Measurements from ENCODE around the gene SAFB2.

DNA sequence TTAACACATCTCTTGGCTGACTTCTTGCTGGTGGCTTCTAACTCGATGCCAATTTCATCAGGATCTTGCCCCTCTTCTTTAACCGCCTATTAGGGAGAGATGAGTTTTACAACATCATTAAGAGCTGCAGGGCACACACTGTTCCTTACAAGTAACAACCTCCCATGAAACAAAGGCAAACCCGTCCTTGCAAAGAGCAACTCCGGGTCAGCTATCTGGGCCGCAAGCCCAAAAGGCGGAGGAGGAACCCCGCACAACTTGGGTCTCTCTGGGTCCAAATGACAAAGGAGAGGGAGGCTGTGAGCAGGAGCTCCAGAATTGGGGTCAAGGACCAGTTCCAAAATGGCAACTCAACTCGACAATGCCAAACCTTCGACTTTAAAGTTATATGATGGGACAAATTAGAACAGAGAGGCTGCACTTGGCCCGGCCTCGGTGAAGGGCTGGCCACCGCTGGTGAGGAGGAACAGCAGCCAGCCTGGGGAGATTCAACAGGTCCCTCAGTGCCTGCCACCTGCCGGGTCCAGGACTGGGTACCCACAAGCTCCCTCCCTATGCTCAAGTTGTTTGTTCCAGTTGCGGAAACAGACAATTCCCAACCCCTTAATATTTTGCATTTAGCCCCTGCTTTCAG lies 1.1 kb downstream of the SAFB2 start:
- TF ChIP-seq, protein P1, sequence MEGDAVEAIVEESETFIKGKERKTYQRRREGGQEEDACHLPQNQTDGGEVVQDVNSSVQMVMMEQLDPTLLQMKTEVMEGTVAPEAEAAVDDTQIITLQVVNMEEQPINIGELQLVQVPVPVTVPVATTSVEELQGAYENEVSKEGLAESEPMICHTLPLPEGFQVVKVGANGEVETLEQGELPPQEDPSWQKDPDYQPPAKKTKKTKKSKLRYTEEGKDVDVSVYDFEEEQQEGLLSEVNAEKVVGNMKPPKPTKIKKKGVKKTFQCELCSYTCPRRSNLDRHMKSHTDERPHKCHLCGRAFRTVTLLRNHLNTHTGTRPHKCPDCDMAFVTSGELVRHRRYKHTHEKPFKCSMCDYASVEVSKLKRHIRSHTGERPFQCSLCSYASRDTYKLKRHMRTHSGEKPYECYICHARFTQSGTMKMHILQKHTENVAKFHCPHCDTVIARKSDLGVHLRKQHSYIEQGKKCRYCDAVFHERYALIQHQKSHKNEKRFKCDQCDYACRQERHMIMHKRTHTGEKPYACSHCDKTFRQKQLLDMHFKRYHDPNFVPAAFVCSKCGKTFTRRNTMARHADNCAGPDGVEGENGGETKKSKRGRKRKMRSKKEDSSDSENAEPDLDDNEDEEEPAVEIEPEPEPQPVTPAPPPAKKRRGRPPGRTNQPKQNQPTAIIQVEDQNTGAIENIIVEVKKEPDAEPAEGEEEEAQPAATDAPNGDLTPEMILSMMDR (IDR thresholded peaks at IDR 0.05): no peak
- TF ChIP-seq POLR2A (IDR thresholded peaks at IDR 0.05): no peak
